ENCODE results near the gene CST8.

CST8 gene

GRCh38 chr20:23520185-23520584, 29.3 kb downstream of the CST8 start:
- Mint-ChIP-seq H3K36me3 (ENCODE audit: low read depth) (no peaks in the 10 kb centered on the region), H3K27me3 (no peaks in the 10 kb centered on the region), H3K9me3 (no peaks in the 10 kb centered on the region), H3K4me1 (no peaks in the 10 kb centered on the region), H3K4me3 (no peak overlapping the region), H3K27ac (no peak overlapping the region)
- ATAC-seq, result no peak
- DNase-seq, result no peak

- Mint-ChIP-seq H3K36me3 (ENCODE audit: low read depth) (peaks cover 7% of the 10 kb centered on the region), H3K27me3 (peaks cover 3% of the 10 kb centered on the region), H3K4me1 (peaks cover 3% of the 10 kb centered on the region), H3K4me3 (no peak overlapping the region), H3K9me3 (peaks cover 10% of the 10 kb centered on the region), H3K27ac (no peak overlapping the region)
- DNase-seq (no peak), ATAC-seq (no peak)
Observed at GRCh38 chr20:23524146-23524545, 33.2 kb downstream of the CST8 start.

GRCh38 chr20:23526850-23527249, 35.9 kb downstream of the CST8 start:
- DNase-seq, result no peak
- H3K27me3 Mint-ChIP-seq, result peaks cover 7% of the 10 kb centered on the region
- peaks cover 7% of the 10 kb centered on the region for H3K36me3 Mint-ChIP-seq (ENCODE audit: low read depth)
- H3K9me3 Mint-ChIP-seq, result peaks cover 24% of the 10 kb centered on the region
- no peak overlapping the region for H3K4me3 Mint-ChIP-seq
- no peak for ATAC-seq
- peaks cover 13% of the 10 kb centered on the region for H3K4me1 Mint-ChIP-seq
- no peak overlapping the region for H3K27ac Mint-ChIP-seq

GRCh38 chr20:23528867-23529431, 38.0 kb downstream of the CST8 start:
- ATAC-seq (no peak), DNase-seq (no peak)
- Mint-ChIP-seq H3K27ac (peak overlapping the region; percentile 11), H3K4me3 (no peak overlapping the region), H3K36me3 (ENCODE audit: low read depth) (peaks cover 7% of the 10 kb centered on the region), H3K27me3 (peaks cover 9% of the 10 kb centered on the region), H3K4me1 (peaks cover 17% of the 10 kb centered on the region), H3K9me3 (peaks cover 30% of the 10 kb centered on the region)

GRCh38 chr20:23530937-23531567, 40.1 kb downstream of the CST8 start:
- peaks cover 30% of the 10 kb centered on the region for H3K9me3 Mint-ChIP-seq
- no peak overlapping the region for H3K27ac Mint-ChIP-seq
- H3K36me3 Mint-ChIP-seq (ENCODE audit: low read depth), result peaks cover 7% of the 10 kb centered on the region
- H3K4me3 Mint-ChIP-seq, result no peak overlapping the region
- DNase-seq (no peak), ATAC-seq (no peak)
- H3K4me1 Mint-ChIP-seq, result peaks cover 17% of the 10 kb centered on the region
- H3K27me3 Mint-ChIP-seq, result peaks cover 9% of the 10 kb centered on the region

- Mint-ChIP-seq H3K9me3 (peaks cover 26% of the 10 kb centered on the region), H3K27ac (no peak overlapping the region), H3K27me3 (peaks cover 5% of the 10 kb centered on the region), H3K4me3 (no peak overlapping the region), H3K36me3 (ENCODE audit: low read depth) (peaks cover 4% of the 10 kb centered on the region), H3K4me1 (peaks cover 17% of the 10 kb centered on the region)
- no peak for DNase-seq
- no peak for ATAC-seq
Observed at GRCh38 chr20:23532533-23532932, 41.6 kb downstream of the CST8 start.

- peaks cover 26% of the 10 kb centered on the region for H3K9me3 Mint-ChIP-seq
- ATAC-seq, result no peak
- H3K4me3 Mint-ChIP-seq, result no peak overlapping the region
- H3K27me3 Mint-ChIP-seq, result peaks cover 5% of the 10 kb centered on the region
- H3K4me1 Mint-ChIP-seq, result peaks cover 17% of the 10 kb centered on the region
- H3K36me3 Mint-ChIP-seq (ENCODE audit: low read depth), result peaks cover 2% of the 10 kb centered on the region
- DNase-seq, result no peak
- H3K27ac Mint-ChIP-seq, result no peak overlapping the region
Observed at GRCh38 chr20:23533161-23533560, 42.2 kb downstream of the CST8 start.

- peaks cover 14% of the 10 kb centered on the region for H3K27me3 Mint-ChIP-seq
Observed at GRCh38 chr20:23534801-23535593, 44.1 kb downstream of the CST8 start.

GRCh38 chr20:23536328-23536974, 45.5 kb downstream of the CST8 start:
- Mint-ChIP-seq H3K27ac (no peak overlapping the region), H3K36me3 (ENCODE audit: low read depth) (no peaks in the 10 kb centered on the region), H3K9me3 (peaks cover 6% of the 10 kb centered on the region), H3K27me3 (peaks cover 14% of the 10 kb centered on the region), H3K4me3 (no peak overlapping the region), H3K4me1 (peaks cover 7% of the 10 kb centered on the region)
- DNase-seq (no peak), ATAC-seq (no peak)

More at GRCh38 chr20:23534801-23535593, 44.1 kb downstream of the CST8 start:
- Mint-ChIP-seq H3K4me1 (peaks cover 13% of the 10 kb centered on the region), H3K36me3 (ENCODE audit: low read depth) (no peaks in the 10 kb centered on the region), H3K9me3 (peaks cover 12% of the 10 kb centered on the region), H3K27ac (no peak overlapping the region), H3K4me3 (no peak overlapping the region)
- no peak for ATAC-seq
- no peak for DNase-seq

GRCh38 chr20:23537030-23537429, 46.1 kb downstream of the CST8 start:
- Mint-ChIP-seq H3K4me1 (peaks cover 4% of the 10 kb centered on the region), H3K36me3 (ENCODE audit: low read depth) (no peaks in the 10 kb centered on the region), H3K27me3 (peaks cover 14% of the 10 kb centered on the region), H3K9me3 (peaks cover 6% of the 10 kb centered on the region), H3K4me3 (no peak overlapping the region), H3K27ac (no peak overlapping the region)
- ATAC-seq (no peak), DNase-seq (no peak)

- Mint-ChIP-seq H3K27me3 (peaks cover 12% of the 10 kb centered on the region), H3K9me3 (no peaks in the 10 kb centered on the region), H3K27ac (no peak overlapping the region), H3K36me3 (ENCODE audit: low read depth) (no peaks in the 10 kb centered on the region), H3K4me1 (no peaks in the 10 kb centered on the region), H3K4me3 (no peak overlapping the region)
- ATAC-seq (no peak), DNase-seq (no peak)
Observed at GRCh38 chr20:23540624-23541023, 49.7 kb downstream of the CST8 start.

GRCh38 chr20:23541330-23541729, 50.4 kb downstream of the CST8 start:
- Mint-ChIP-seq H3K27me3 (peaks cover 12% of the 10 kb centered on the region), H3K4me3 (no peak overlapping the region), H3K27ac (no peak overlapping the region), H3K9me3 (no peaks in the 10 kb centered on the region), H3K36me3 (ENCODE audit: low read depth) (no peaks in the 10 kb centered on the region), H3K4me1 (no peaks in the 10 kb centered on the region)
- DNase-seq (no peak), ATAC-seq (no peak)

- Mint-ChIP-seq H3K36me3 (ENCODE audit: low read depth) (no peaks in the 10 kb centered on the region), H3K27me3 (peaks cover 12% of the 10 kb centered on the region), H3K4me3 (no peak overlapping the region), H3K27ac (no peak overlapping the region), H3K4me1 (no peaks in the 10 kb centered on the region), H3K9me3 (no peaks in the 10 kb centered on the region)
- no peak for DNase-seq
- no peak for ATAC-seq
Observed at GRCh38 chr20:23541776-23542175, 50.9 kb downstream of the CST8 start.

GRCh38 chr20:23542801-23543200, 51.9 kb downstream of the CST8 start:
- ATAC-seq (no peak), DNase-seq (no peak)
- Mint-ChIP-seq H3K27ac (no peak overlapping the region), H3K4me3 (no peak overlapping the region), H3K9me3 (no peaks in the 10 kb centered on the region), H3K27me3 (peaks cover 12% of the 10 kb centered on the region), H3K36me3 (ENCODE audit: low read depth) (no peaks in the 10 kb centered on the region), H3K4me1 (no peaks in the 10 kb centered on the region)

- Mint-ChIP-seq H3K4me3 (no peak overlapping the region), H3K9me3 (no peaks in the 10 kb centered on the region), H3K27me3 (peaks cover 11% of the 10 kb centered on the region), H3K27ac (no peak overlapping the region), H3K36me3 (ENCODE audit: low read depth) (no peaks in the 10 kb centered on the region), H3K4me1 (no peaks in the 10 kb centered on the region)
- DNase-seq (no peak), ATAC-seq (no peak)
Observed at GRCh38 chr20:23544133-23544532, 53.2 kb downstream of the CST8 start.
